ENCODE results near the gene PEX11B.

PEX11B gene

DNA sequence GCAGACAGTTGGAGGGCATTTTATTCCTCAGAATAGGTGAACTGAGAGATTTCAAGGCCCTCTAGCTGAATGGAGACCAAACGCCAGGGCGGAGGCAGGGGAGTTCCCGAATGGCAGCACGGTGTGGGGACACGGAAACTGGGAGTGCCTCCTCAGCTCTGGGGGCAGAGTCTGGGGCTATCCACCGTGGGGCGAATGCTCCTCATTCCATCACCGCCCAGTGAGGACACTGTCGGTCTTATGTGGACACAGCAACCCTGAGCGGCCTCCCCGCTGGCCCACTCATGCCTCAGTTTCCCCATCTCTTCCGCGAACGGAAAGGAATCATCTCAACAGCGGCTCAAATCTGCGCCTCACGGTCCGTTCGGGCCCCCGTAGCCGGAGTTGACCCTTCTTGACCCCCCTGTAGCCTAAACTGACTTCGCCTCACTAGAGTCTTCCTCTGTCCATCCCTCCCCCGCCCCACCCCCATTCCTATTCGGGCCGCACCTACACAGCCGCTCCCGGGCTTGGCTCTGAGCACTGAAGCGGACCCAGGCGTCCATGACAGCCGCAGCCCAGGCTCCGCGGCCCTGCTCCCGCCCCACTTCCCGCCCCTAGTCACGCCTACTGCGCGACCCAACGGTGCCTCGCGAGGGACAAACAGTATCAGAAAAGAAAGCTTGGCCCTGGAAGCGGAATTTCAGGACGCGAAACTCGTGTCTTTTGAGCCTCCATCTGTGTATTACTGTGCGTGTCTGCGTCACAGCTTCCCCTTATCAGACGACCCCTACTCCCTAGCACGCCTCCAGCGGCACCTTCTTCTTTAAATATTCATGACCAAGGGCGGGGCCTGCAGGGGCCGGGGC, at the start of gene PEX11B:
Gene PEX11B (minus strand): TSS at position 574 of the 848 bp plus-strand sequence. CDS start 29 bp downstream, at position 545.
- DNase-seq = peak; percentile 95

DNA sequence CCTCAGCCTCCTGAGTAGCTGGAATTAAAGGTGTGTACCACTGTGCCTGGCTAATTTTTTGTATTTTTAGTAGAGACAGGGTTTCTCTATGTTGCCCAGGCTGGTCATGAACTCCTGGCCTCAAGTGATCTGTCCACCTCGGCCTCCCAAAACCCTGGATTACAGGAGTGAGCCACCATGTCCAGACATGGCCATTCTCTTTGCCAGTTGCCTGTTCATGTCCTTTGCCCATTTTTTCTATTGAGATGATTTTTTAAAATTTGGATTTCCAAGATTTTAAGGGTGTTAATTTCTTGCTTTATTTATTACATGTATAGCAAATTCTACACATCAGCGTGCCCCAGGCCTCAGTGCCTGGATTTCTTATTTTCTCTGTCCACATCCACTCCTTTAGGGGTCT, 48.8 kb upstream of the PEX11B start:
- DNase-seq = no peak

GRCh38 chr1:145965119-145965744, 46.7 kb upstream of the PEX11B start:
- DNase-seq = no peak

GRCh38 chr1:145964328-145965118, 46.0 kb upstream of the PEX11B start, which contains the start of the genes ANKRD34A and POLR3GL:
TSS of gene ANKRD34A (minus strand) at chr1:145964575. CDS start at chr1:145961759, 2,816 bp downstream.
TSS of gene POLR3GL (plus strand) at chr1:145964690. CDS start at chr1:145974866, 10,176 bp downstream.
- DNase-seq = peak; percentile 93

- no peak for DNase-seq
Observed at GRCh38 chr1:145963265-145964019, 44.9 kb upstream of the PEX11B start.

- peak; percentile 61 for DNase-seq
Observed at GRCh38 chr1:145962157-145963102, 43.9 kb upstream of the PEX11B start.

DNA sequence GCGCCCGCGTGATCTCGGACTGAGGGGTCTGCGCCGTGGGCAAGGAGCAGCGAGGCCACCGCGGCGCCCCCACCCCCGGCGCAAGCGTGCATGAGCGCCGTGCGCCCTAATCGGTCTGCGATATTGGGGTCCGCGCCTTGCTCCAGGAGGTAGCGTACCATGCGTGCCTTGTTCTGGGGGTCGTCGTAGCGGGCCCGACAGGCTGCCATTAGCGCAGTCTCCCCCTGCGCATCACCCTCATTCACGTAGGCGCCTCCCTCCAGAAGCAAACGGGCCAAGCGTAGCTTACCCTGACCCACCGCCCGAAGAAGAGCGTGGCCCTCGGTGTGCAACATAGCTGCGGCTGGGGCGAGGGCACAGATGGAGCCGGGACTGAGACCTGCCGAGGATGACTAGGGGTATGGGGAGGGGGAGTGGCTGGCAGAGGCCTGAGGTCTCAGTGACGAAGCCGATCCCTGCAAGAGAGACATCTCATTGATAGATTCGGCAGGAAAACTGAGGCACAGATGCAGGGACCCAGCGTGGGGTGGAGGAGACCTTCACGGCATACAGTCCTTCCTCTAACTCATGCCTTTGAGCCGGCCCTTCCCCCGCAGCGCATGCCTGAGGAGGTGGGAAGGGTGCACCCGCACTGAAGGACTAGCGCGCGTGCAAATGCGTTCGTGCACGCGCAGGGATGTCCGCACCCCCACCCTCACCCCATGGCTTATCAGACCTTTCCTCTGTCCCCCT, 43.1 kb upstream of the PEX11B start:
- DNase-seq = peak; percentile 58

GRCh38 chr1:145961109-145961424, 42.5 kb upstream of the PEX11B start:
- DNase-seq = no peak

- peak; percentile 65 for DNase-seq
Observed at GRCh38 chr1:145960468-145961108, 42.1 kb upstream of the PEX11B start.

GRCh38 chr1:145959957-145960467, 41.5 kb upstream of the PEX11B start:
- no peak for DNase-seq

GRCh38 chr1:145959333-145959732, 40.8 kb upstream of the PEX11B start:
- DNase-seq = no peak

GRCh38 chr1:145958734-145959133, 40.2 kb upstream of the PEX11B start:
- DNase-seq = no peak

DNA sequence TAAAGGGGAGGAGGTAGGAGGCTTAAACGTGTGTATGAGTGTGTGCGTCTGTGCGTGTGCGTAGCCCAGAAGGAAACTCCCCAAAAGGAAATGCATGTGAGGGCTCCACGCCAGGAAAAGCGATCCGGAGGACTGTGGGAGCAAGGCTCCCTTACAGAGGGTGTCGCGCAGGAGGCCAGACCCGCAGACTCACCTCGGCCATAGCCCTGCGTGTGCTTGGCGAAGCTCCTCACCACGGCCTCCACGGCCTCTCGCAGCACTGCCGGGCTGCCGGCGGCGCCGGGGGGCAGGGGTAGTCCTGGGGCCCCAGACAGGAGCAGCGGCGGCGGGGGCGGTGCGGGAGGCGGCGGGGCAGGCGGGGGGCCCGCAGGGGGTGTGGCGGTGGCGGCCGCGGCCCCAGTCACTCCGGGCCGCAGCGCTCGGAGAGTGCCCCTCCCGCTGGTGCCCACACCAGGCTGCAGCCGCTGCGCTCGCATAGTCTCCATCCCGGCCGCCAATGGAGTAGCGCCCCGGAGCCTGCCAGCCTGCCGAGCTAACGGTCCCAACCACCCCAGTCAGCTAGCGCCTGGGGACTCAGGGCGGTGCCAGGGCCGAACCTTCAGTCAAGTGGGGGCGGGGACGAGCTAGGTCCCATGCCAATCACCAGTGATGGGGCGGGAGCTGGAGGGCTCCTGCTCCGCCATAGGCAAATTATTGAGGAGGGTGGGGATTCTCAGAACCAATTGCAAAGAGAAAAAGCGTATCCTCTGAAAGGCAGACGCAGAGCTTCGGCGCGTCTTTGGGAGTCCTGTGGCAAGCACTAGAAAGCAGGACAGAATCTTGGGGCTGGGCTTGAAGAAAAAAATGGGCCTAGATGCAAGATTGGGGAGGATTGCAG, 39.2 kb upstream of the PEX11B start, which contains the start of gene LIX1L:
Gene LIX1L (minus strand): TSS at position 575 of the 877 bp plus-strand sequence. CDS start 90 bp downstream, at position 485.
- DNase-seq = peak; percentile 97

- peak; percentile 14 for DNase-seq
Observed at GRCh38 chr1:145956781-145957442, 38.4 kb upstream of the PEX11B start.

DNA sequence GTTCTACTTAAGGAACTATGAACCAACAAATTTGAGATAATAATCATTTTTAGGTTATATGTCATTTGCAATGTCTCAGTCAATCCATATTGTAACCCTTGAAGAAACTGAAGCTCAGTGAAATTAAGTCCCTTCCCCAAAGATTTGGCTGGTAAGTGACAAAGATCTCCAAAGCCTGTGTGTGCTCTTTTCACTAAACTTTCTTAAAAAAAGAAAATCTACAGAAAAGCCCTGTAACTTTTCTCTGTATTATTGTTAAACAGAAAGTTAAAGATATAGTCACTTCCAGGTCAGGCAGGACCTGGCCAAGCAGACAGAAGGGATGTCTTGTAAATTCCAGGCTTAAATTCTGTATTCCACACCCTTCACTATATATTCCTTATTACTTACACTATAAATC, 37.8 kb upstream of the PEX11B start:
- no peak for DNase-seq

GRCh38 chr1:145955436-145955835, 36.9 kb upstream of the PEX11B start:
- no peak for DNase-seq

- no peak for DNase-seq
Observed at GRCh38 chr1:145953861-145954260, 35.3 kb upstream of the PEX11B start.

DNA sequence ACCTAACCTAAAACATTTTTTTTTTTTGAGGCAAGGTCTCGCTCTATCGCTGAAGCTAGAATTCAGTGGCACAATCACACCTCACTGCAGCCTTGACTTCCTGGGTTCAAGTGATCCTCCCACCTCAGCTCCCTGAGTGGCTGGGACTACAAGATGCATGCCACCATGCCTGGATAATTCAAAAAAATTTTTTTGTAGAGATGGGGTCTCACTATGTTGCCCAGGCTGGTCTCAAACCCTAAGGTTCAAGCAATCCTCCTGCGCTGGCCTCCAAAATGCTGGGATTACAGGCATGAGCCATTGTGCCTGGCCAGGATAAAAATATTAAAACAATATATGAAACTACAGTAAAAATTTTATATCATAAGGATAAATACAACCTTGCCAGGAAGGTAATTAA, 34.4 kb upstream of the PEX11B start:
- DNase-seq = no peak
